Stimulated activated CD8-positive, alpha-beta memory T cell treated with anti-CD3 and anti-CD28 coated beads, Interleukin-4, amount 100 ng/mL, for 4 hours (primary cell): ENCODE measurements around the gene TNRC6B.
"Not testable (repeated sequence)": the region's sequence is repeated elsewhere in the genome, so short reads cannot be mapped to it uniquely, and the experiment has no call there.

Source experiments
- DNase-seq, 2 donors: peaks; one replicate each; pipeline ENCODE4 v3.0.0-alpha.2; 2020; ENCODE audit warnings: low read depth in 2 of 2, low spot score in 1 of 2

Gene TNRC6B

GRCh38 chr22:40348025-40348658, 170.4 kb downstream of the TNRC6B start:
- peak; percentile 21 to 35 for DNase-seq

DNA sequence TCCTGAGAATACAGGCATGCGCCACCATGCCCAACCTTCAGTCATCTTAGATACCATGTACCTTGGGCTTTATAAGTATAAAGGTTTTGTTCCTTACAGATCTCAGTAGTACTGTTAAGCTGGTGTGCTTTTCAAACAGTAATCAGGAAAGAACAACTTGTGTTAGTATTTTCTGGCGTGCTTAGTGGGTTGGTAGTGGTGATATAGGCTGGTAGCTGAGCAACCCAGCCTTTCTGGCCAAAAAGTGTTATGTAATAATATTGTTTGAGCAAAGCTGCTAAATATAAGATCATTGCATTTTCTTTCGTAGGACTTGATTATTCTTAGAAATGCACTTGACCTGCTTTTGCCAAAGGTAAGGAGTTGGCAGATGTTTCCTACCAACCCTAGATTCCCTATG, 175.0 kb downstream of the TNRC6B start:
- DNase-seq, result no peak

DNA sequence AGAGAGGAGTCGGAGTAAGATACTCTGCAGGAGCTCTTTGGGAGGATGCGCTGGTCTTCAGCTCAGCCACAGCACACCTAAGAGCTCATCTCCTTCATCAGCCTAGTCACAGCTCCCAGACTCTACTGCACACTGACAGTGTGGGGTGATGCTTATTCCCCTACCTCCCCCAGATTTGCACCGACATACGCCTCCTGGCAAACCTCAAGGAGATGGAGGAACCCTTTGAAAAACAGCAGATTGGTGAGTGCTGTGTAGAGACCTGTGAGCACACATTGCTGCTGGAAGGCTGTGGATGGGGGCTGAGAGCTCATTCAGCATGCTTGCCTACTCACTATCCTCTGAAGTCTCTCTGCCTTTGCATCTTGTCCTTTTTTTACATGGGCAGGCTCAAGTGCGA, 183.4 kb downstream of the TNRC6B start:
- DNase-seq, result no peak

DNA sequence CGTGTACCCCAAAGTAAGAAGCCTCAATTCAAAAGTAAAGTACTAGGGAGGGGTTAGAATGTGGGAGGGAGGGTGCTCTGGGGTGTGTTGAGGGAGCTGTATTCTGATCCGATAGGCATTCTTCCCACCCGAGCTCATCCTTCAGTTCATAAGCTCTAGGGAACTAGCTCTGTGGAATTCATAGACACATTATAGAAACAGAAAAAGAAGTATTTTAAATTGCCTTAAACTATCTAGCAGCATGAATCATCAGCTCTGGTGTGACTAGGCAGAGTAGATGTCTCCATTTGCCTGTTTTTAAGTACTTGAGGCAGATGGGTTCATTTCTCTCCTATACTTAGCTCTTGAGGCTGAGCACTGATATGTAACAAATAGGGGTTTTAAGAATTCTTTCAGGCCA, 185.3 kb downstream of the TNRC6B start:
- DNase-seq, result no peak

DNA sequence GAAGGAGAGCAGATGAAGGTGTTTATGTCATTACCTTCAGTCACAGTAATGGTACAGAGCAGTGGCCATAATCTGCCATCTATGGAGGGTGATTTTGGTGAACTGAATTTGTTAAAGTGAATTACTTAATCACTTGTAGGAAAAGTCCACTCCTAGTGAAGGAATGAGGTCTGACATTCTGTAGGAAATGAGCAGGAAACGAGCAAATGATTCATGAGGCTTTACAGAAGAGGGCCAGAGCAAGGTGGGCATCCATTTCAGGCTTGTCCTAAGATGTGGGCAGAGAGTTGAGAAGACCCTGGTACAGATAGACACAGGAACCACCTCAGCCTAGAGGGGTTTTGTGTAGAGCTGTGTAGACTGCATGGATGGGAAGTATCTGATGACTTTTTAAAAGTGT, 186.7 kb downstream of the TNRC6B start:
- DNase-seq, result no peak

DNA sequence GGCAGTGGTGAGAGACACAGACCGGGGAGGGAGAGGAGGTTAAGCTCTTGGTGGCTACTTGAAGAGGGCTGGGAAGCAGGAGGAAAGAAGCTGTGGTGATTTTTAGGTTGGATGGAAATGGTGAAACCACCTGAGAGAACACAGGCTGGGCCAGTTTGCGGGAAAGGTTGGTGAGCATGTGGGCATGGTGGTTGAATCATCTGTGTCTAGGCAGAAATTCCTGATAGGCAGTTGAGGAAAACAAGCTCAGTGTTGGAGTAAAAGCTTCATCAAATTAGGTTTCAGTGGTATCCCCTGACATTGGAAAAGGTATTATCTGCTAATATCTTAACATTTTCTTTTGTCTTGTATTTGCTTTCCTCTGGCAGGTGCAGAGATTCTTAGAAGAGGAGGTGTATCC, 188.3 kb downstream of the TNRC6B start:
- no peak for DNase-seq

GRCh38 chr22:40367342-40367741, 189.6 kb downstream of the TNRC6B start:
- DNase-seq, result no peak

DNA sequence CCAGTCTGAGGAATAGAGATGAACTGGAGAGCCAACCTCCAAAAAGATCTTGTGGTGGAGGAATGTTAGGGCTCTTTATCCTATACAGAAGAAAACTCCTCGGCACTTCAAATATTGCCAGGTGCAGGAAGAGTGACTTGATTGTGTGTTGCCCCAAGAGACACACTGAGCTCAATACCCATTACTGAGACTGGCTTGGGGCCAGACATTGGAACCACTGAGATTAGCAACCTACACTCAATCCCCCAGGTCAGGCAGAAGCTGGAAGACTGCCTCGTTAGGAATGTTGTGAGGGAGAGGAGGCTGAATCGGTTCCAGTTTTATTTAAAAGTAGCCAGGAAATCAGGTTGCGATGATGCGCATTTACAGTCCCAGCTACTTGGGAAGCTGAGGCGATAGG, 190.3 kb downstream of the TNRC6B start:
- DNase-seq, result no peak

GRCh38 chr22:40368836-40369235, 191.1 kb downstream of the TNRC6B start:
- DNase-seq, result no peak

DNA sequence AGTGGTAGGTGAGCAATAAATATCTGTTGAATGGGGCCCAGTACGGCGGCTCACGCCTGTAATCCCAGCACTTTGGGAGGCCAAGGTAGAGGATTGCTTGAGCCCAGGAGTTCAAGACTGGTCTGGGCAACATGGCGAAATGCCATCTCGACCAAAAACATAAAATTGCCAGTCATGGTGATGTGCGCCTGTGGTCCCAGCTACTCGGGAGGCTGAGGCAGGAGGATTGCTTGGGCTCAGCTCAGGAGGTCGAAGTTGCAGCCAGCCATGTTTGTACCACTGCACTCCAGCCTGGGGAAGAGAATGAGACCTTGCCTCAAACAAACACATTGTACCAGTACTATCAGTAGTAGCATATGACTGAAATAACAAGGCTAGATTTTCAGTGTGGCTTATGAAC, 196.8 kb downstream of the TNRC6B start:
- DNase-seq, result no peak

DNA sequence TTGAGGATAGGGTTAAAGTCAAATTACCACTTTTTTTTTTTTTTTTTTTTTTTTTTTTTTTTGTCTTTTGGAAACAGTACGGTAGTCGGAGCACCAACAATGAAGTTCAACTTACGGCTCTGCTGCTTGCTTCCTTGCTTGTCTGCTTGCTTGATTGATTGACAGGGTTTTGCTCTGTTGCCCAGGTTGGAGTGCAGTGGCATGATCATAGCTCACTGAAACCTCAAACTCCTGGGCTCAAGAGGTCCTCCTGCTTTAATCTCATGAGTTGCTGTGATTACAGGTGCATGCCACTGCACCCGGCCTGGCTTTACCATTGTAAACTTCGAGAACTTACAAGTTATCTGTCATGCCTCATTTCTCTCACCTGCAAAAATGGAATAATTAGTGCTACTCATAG, 198.4 kb downstream of the TNRC6B start:
- DNase-seq, result no peak

DNA sequence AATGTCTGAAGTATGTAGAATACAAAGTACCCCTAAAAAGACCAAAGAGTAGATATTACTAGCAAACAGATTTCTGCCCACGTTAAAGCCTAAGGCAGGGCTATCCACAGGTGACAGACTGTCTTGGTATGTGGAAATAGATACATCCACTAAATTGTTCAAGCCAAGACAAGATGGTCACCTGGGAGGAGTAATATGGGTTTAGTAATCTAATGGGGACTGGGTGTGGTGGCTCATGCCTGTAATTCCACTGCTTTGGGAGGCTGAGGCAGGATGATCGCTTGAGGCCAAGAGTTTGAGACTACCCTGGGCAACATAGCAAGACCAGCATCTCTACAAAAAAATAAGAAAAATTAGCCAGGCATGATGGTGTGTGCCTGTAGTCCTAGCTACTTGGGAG, 200.2 kb downstream of the TNRC6B start:
- DNase-seq, result no peak

- DNase-seq, result not testable (repeated sequence)
These were observed 200.7 kb downstream of the TNRC6B start for GRCh38 chr22:40378448-40378847.

- no peak for DNase-seq
These were observed 203.7 kb downstream of the TNRC6B start for GRCh38 chr22:40381461-40381860.

DNA sequence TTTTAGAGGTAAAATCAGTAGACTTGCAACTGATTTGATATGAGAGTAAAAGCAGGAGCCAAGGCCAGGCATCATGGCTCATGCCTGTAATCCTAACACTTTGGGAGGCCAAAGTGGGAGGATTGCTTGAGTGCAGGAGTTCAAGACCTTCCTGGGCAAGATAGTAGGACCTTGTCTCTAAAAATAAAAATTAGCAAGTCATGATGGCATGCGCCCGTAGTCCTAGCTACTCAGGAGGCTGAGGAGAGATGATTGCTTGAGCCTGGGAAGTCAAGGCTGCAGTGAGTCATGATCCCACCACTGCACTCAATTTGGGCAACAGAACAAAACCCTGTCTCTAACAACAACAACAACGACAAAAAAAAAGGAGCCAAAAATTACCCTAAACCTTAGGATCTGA, 206.2 kb downstream of the TNRC6B start:
- no peak for DNase-seq

DNA sequence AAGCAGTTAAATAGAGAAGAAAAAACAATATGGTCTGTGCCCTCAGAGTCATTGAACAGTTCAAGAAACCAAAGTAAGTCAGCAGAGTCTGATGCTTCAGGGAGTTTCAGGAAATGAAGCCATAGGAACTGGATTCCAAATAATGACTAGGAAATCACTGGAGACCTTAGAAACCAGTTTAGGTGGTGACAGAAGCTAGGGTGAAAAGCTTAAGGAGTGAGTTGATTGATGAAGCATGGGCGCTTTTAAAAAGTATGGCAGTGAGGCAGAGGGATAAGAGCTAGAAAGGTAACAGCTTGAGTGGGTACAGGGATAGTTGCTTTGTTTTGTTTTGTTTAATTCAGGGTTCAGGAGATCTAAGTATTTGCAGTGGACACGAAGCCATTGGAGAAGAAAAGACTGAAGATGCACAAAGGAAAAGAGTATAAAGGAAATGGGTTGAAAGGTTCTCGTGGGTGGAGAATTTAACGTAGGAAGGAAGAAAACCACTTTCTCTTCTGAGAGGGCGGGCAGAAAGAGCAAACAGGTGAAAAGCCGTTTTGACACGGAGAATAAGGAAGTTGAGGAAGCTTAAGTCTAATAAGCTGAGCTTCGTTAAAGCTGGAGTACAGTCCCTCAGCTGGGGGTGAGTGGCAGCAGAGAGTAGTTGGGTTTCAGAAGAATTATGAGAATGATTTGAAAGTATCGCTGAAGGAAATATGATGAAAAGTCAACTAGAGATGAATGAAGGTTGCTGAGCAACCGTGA, 207.5 kb downstream of the TNRC6B start:
- no peak for DNase-seq
